Right atrium auricular region (tissue), 2 donors: ENCODE data around the gene CCDC187. TPM values are rescaled to one million over a fixed set of nuclear protein-coding genes. Genes with fewer than 3 reads are reported as not detected.

Experiments
- DNase-seq: peaks from one replicate; pipeline ENCODE4 v3.0.0-alpha.2; 2019; ENCODE audit warnings: low spot score
- H3K27ac ChIP-seq, 2 donors: fragments of 200-600 bp; sonication (generic); 1 replicate in 1 of 2; 2 replicates in 1 of 2; pipeline ENCODE4 v1.5.1; 2016 to 2019
- H3K27me3 ChIP-seq, 2 donors: fragments of 200-600 bp; sonication (generic); one replicate each; pipeline versions ENCODE4 v1.5.1 to v1.6.0; 2017 to 2019
- H3K36me3 ChIP-seq: fragments of 200-600 bp; sonication (generic); one replicate; pipeline ENCODE4 v1.5.1; 2016
- H3K4me1 ChIP-seq, 2 donors: fragments of 200-600 bp; sonication (generic); one replicate each; pipeline versions ENCODE4 v1.5.1 to v1.6.0; 2017 to 2019
- H3K4me3 ChIP-seq, 2 donors: fragments of 200-600 bp; sonication (generic); 1 replicate in 1 of 2; 2 replicates in 1 of 2; pipeline ENCODE4 v1.5.1; 2017 to 2019; ENCODE audit warnings: mild to moderate bottlenecking in 1 of 2, moderate library complexity in 1 of 2
- H3K9me3 ChIP-seq, 2 donors: fragments of 200-600 bp; sonication (generic); one replicate each; pipeline ENCODE4 v1.5.1; 2019
- CTCF ChIP-seq, 2 donors: fragments of 200-600 bp; sonication (generic); IDR thresholded peaks; one replicate each; pipeline ENCODE4 v1.5.1; 2019; ENCODE audit warnings: antibody characterized with exemption in 2 of 2
- total RNA-seq, 2 donors: library from RNA; depleted of rRNA; stranded (reverse); fragments of >200 nt; gene quantifications; one replicate each; pipeline ENCODE4 v1.1.0, GENCODE V29; 2016

Gene CCDC187
- total RNA-seq, 2 donors from 2014 or later: not detected

- Histone ChIP-seq H3K27ac (no peak overlapping the region), H3K9me3 (no peaks in the 10 kb centered on the region), H3K27me3 (no peaks in the 10 kb centered on the region), H3K4me3 (no peak overlapping the region), H3K4me1 (peaks cover 0 to 5% of the 10 kb centered on the region in 2 donors), H3K36me3 (no peaks in the 10 kb centered on the region)
- TF ChIP-seq CTCF (IDR thresholded peaks at IDR 0.05): no peak
- DNase-seq: no peak
These were observed 41.2 kb downstream of the CCDC187 start for GRCh38 chr9:136262671-136263178.

- H3K9me3 ChIP-seq: no peaks in the 10 kb centered on the region
- no peaks in the 10 kb centered on the region for H3K4me1 ChIP-seq
- TF ChIP-seq CTCF (IDR thresholded peaks at IDR 0.05): no peak
- no peaks in the 10 kb centered on the region for H3K27me3 ChIP-seq
- H3K27ac ChIP-seq: no peak overlapping the region
- DNase-seq: no peak
- no peaks in the 10 kb centered on the region for H3K36me3 ChIP-seq
- no peak overlapping the region for H3K4me3 ChIP-seq
These were observed 42.0 kb downstream of the CCDC187 start for GRCh38 chr9:136261686-136262430.

GRCh38 chr9:136260936-136261472 is 42.9 kb downstream of the CCDC187 start:
- Histone ChIP-seq H3K27me3 (no peaks in the 10 kb centered on the region), H3K4me3 (no peak overlapping the region), H3K9me3 (no peaks in the 10 kb centered on the region), H3K4me1 (no peaks in the 10 kb centered on the region), H3K27ac (no peak overlapping the region), H3K36me3 (no peaks in the 10 kb centered on the region)
- no peak for TF ChIP-seq CTCF (IDR thresholded peaks at IDR 0.05)
- no peak for DNase-seq

- no peak for DNase-seq
- no peak overlapping the region for H3K4me3 ChIP-seq
- no peak for TF ChIP-seq CTCF (IDR thresholded peaks at IDR 0.05)
- H3K36me3 ChIP-seq: no peaks in the 10 kb centered on the region
- H3K27me3 ChIP-seq: no peaks in the 10 kb centered on the region
- H3K27ac ChIP-seq: no peak overlapping the region
- H3K4me1 ChIP-seq: no peaks in the 10 kb centered on the region
- no peaks in the 10 kb centered on the region for H3K9me3 ChIP-seq
These were observed 43.4 kb downstream of the CCDC187 start for GRCh38 chr9:136260521-136260920.

- no peak overlapping the region for H3K27ac ChIP-seq
- H3K9me3 ChIP-seq: no peaks in the 10 kb centered on the region
- no peak overlapping the region for H3K4me3 ChIP-seq
- no peaks in the 10 kb centered on the region for H3K36me3 ChIP-seq
- no peak for TF ChIP-seq CTCF (IDR thresholded peaks at IDR 0.05)
- no peak for DNase-seq
- no peaks in the 10 kb centered on the region for H3K27me3 ChIP-seq
- peaks cover 0 to 6% of the 10 kb centered on the region in 2 donors for H3K4me1 ChIP-seq
These were observed 44.1 kb downstream of the CCDC187 start for GRCh38 chr9:136259836-136260235.
